GM18508 (cell line): ENCODE measurements around the gene OXSM.
A peak's percentile ranks its signal among the peaks of the same experiment; 100 is the strongest.

Experiments
- ATAC-seq: cut with Tn5 transposase; IDR thresholded peaks from one replicate; pipeline ENCODE4 v1.9.1; 2021; ENCODE audit warnings: moderate number of reproducible peaks; ENCODE audit not compliant: insufficient read depth, unreplicated experiment

OXSM gene

DNA sequence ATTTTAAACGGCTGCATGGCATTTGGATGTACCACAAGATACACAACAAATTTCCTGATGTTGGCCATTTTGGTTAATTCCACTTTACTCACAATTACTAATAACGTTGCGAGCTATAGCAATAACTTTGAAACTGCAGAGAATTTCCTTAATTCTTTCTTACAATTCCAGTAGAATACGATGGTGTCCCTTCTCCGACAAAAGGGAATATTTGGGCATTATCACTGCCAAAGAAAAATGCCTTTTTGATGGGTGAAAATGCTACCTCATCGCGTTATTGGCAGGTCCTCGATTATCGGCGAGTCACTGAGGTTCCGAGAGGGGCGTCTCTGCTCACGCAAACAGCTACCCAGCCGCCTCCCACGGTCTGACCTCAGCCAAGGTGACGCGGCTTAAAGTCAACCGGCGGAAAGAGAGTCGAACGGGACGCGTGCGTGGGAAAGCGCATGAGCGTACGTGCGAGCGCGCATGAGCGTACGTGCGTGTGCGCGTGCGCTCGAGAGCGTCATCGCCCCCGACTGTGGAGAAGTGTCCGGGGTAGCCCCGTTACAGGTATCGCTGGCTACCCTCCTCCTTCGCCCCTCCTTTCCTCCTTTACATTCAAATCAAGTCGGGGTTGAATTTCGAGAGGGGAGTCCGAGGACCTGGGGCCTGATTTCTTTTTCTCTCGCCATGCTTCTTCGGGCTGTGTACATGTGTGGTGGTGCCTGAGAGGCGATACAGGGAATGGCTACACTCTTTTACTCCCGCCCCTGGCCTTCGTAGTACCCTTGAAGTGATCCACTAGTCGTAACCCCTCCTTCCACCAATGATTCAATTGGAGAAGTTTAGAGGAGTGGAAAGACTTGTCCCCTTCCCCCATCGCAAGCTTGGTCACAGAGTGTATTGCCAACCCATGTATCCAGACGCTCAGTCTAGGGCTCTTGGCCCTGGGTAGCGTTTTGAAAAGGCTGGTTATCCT is at the start of gene OXSM:
Gene OXSM, plus strand, starts transcription at position 495 of the 961 bp plus-strand sequence. CDS start 931 bp downstream, outside the sequence.
- peak; percentile 84 for ATAC-seq

DNA sequence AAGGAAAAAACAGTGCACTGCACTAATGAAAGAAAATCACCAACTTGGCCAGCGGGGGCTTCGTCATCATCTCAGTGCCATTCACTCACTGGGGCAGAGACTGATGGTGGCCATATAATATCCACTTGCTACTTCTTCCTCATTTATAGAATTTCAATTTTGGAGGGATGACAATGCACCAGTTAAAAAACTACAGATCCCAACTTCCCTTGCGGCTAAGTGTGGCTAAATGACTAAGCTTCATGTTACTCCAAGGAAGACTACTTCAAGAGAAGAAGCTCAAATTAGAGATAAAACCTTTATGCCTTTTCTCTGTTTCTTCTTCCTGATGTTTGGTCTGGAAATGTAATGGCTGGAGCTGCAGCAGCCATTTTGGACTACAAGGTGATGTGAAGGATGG is 45.4 kb upstream of the OXSM start:
- no peak for ATAC-seq

- ATAC-seq, result no peak
Measured at GRCh38 chr3:25747033-25747432, 42.9 kb upstream of the OXSM start.

DNA sequence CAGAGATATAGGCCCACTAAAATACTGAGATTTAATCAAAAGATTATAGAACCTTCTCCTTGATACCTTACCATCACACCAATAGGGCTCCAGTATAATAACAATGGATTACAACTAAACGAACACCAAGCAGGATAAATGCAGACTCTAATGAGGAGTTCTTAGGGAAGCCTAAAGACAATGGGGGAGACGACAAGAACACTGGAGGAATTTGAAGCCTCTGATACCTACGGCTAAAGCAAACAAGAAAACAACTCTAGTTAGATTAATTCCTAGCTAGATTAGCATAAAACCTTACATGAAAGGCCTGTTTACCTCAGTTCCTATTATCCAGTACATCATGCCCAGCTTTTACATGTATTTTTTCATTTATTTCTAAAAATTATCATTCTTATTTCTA is 41.7 kb upstream of the OXSM start:
- ATAC-seq, result no peak

DNA sequence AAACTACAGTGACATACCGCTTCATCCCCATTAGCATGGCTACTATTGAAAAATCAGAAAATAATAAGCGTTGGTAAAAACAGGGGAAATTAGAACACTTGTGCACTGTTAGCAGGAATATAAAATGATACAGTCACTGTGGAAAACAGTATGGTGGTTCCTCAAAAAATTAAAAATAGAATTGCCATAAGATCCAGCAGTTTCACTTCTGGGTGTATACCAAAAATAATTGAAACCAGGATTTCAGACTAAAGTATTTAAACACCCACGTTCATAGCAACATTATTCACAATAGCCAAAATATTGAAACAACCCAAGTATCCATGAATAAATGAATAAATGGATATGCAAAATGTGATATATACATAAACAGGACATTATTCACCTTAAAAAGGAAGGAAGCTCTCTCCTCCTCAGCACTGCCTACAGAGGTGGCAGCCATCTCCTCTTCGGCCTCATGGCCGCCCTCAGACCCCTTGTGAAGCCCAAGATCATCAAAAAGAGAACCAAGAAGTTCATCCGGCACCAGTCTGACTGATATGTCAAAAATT is 40.8 kb upstream of the OXSM start:
- no peak for ATAC-seq

- ATAC-seq, result no peak
Measured at GRCh38 chr3:25751048-25751447, 38.8 kb upstream of the OXSM start.

DNA sequence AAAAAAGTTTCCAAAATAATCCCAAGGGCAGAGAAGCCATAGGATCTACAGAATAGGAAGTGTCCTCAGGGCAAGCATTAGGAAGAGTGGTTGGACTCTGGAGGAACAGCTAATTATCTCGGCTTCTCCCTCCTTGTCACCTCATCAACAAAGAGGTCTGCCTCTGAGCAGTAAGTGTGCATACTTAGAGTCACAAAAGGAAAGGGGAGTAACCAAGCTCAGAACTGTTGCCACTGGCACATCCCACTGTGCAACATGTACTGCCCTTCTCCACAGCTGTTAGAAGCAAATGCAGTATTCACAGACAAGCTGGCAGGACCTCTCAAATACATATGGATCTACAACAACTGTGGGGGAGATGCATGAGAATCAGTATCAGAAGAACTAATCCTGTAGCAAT is 38.2 kb upstream of the OXSM start:
- ATAC-seq, result no peak

DNA sequence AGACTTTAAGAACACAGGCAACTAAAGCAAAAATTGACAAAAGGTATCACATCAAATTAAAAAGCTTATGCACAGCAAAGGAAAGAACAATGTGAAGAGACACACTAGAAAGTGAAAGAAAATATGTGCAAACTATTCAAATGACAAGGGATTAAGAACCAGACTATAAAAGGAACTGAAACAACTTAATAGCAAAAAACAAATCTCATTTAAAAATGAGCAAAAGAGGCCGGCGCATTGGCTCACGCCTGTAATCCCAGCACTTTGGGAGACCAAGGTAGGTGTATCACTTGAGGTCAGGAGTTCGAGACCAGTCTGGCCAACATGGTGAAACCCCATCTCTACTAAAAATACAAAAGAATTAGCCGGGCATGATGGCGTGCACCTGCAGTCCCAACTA is 21.0 kb upstream of the OXSM start:
- ATAC-seq, result peak; percentile 96

DNA sequence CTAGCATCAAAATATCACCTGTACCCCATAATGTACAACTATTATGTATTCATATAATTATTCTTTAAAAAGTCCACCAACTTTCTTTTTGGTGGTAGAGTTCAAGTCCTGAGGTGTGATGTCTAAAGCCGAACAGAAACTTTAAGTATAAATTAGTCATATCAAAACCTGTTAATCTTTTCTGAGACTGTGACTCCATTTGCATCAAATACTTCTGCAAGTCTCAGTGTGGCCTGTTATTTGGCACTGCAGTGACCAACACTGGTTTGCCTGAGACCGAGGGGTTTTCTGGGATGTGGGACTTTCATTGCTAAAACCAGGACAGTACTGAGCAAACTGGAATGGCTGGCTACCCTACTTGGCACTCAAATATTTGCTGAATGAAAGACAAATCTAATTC is 14.0 kb upstream of the OXSM start:
- peak; percentile 68 for ATAC-seq

DNA sequence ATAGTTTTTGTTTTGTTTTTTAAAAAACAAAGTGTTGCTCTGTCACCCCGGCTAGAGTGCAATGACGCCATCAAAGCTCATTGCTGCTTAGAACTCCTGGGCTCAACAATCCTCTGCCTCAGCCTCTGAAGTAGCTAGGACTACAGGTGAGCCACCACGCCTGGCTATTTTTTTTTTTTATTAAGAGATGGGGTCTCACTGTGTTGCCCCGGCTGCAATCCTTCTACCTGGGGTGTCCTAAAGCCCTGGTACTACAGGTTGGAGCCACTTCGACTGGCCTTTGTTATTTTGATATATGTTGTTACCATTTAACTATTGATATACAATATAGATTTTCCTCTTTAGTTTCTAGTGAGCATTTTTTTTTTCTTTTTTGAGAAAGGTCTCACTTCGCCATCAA is 9.3 kb upstream of the OXSM start:
- no peak for ATAC-seq

GRCh38 chr3:25781145-25781757 is 8.6 kb upstream of the OXSM start:
- ATAC-seq, result no peak

DNA sequence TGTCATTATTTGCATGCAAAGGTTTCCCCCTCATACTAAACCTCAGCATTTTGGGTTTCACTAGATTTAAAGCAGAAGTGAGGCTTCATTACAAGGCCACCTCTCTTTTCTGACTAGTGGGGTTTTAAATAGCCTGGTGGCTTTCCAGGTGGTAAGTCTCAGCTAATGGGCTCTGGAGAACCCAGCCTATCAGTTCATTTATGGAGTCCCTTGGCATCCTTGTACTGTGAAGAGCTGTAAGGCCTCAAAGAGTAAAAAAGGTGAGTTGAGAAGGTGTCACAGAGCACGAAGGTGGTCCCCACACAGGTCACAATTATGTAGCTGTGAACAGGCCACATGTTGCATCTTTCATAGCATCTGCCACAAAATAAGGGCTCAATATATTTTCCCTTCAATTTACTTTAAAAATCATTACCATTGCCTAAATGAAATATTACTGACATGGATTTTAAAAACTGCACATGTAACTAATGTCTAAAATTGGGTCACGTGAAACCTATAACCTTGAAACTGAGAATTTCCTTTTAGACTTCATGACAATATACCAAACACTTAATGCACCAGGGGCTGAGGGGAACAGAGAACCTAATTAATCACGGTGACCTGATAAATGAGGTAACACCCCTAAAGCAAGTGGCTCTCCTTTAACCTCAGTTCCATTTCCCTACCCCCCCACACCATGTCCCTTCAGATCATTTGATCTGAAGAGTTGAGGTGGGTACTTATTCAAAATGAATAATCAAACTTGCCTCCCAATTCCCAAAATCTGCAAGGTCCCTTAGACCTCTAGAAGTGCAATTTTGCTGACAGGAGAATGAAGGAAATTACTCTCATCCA is 7.9 kb upstream of the OXSM start:
- ATAC-seq, result peak; percentile 62

DNA sequence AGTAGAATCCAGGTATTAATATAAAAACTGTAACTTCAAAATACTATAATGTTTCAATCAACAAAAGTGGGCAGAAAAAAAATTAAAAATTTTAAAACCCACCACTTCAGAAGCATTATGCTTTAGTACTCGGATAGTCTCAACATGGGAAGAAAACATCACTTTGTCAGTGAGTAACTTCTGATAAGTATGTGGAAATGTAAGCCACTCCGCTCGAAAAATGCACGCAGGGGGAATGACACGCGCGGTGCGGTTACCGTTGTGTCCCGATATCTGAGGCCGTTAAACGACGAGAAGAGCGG is 7.3 kb upstream of the OXSM start:
- no peak for ATAC-seq

- ATAC-seq, result peak; percentile 35
Measured at GRCh38 chr3:25782938-25783660, 6.8 kb upstream of the OXSM start, which contains the start of gene NGLY1. TSS of gene NGLY1 (minus strand) at chr3:25783443. CDS start at chr3:25783390, 53 bp downstream.

GRCh38 chr3:25783661-25784512 is 6.0 kb upstream of the OXSM start:
- peak; percentile 8 for ATAC-seq

- ATAC-seq, result no peak
Measured at GRCh38 chr3:25784971-25785370, 4.9 kb upstream of the OXSM start.

- no peak for ATAC-seq
Measured at GRCh38 chr3:25785826-25786225, 4.1 kb upstream of the OXSM start.

- no peak for ATAC-seq
Measured at GRCh38 chr3:25787689-25788088, 2.2 kb upstream of the OXSM start.

DNA sequence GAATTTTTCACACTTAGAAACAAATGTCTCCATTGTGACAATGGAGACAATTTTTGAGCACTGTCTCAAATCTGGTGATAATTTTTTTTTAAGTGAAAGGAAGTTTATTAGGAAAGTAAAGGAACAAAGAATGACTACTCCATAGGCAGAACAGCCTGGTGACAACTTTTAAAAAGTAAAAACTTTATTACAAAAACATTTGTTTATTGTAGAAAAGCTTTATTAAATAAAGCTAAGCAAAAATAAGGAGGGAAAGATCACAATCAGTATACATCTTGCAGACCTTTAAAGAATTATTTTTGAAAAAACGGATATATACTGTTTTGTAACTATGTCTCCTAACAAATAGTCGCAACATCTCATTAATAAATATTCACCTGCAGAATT is 688 bp upstream of the OXSM start:
- ATAC-seq, result no peak
